ENCODE results near the gene PHLDB2. TPM values are rescaled to one million over a fixed set of nuclear protein-coding genes. Genes with fewer than 3 reads are reported as not detected.

The PHLDB2 gene
- total and polyA plus RNA-seq, 2 of the 8 experiments (the other 6 are each of a cell fraction or from before 2014, with no cell fraction given) = 5.8 to 22.6 TPM

GRCh38 chr3:111863942-111864694 is 5.1 kb downstream of the PHLDB2 start:
- Histone ChIP-seq H3K14ac (ENCODE audit: insufficient read length) (no peak overlapping the region), H4K91ac (replicated peaks; ENCODE audit: insufficient read length, low read length) (no peak overlapping the region), H3K36me3 (ENCODE audit: control insufficient read depth in 2 of 4, insufficient read depth in 4 of 4, low read length in 3 of 4) (no peaks in the 10 kb centered on the region), H3K4me1 (replicated peaks in 1 of 4; ENCODE audit: control insufficient read depth in 3 of 4, insufficient read depth in 4 of 4, low read length in 3 of 4) (peaks cover 0 to 16% (median 7%) of the 10 kb centered on the region in 4 experiments; a peak in 4 of 7 replicates), H3K27me3 (replicated peaks in 1 of 4; ENCODE audit: control insufficient read depth in 3 of 4, extremely low read depth in 1 of 4, insufficient read depth in 3 of 4, low read length in 3 of 4) (peaks cover 0 to 14% (median 8%) of the 10 kb centered on the region in 4 experiments; a peak in 5 of 7 replicates), H3K79me2 (ENCODE audit: control insufficient read depth in 1 of 2, insufficient read depth in 2 of 2, low read length in 2 of 2) (peaks cover 0 to 23% of the 10 kb centered on the region in 2 experiments; a peak in 2 of 4 replicates), H3K4ac (replicated peaks; ENCODE audit: insufficient read length, low read depth, low read length) (no peak overlapping the region), H4K20me1 (replicated peaks in 1 of 2; ENCODE audit: control insufficient read depth in 1 of 2, insufficient read depth in 2 of 2, low read length in 2 of 2) (peaks cover 2 to 3% of the 10 kb centered on the region in 2 experiments), H2BK12ac (ENCODE audit: low read depth, low read length) (no peak overlapping the region), H3K27ac (ENCODE audit: low read depth, low read length) (no peak overlapping the region), H3K18ac (ENCODE audit: extremely low read depth, low read length) (no peak overlapping the region), H3K23ac (ENCODE audit: insufficient read length) (no peak overlapping the region), H2AK5ac (ENCODE audit: low read depth, low read length) (no peak overlapping the region), H3K23me2 (ENCODE audit: low read depth, low read length) (peaks cover 4% of the 10 kb centered on the region; the same call in 1 of the 2 replicates), H2BK120ac (replicated peaks; ENCODE audit: low read depth, low read length) (no peak overlapping the region), H4K5ac (ENCODE audit: insufficient read length, low read depth, low read length) (no peak overlapping the region), H3K4me2 (ENCODE audit: insufficient read depth in 1 of 2, low read depth in 2 of 2, low read length in 2 of 2) (no peak overlapping the region), H3K56ac (replicated peaks; ENCODE audit: insufficient read length, low read depth, low read length) (no peak overlapping the region), H3K79me1 (ENCODE audit: low read depth, low read length) (no peaks in the 10 kb centered on the region), H3K9ac (replicated peaks in 1 of 4; ENCODE audit: extremely low read depth in 1 of 4, low read depth in 3 of 4, low read length in 3 of 4) (no peak overlapping the region), H2BK20ac (ENCODE audit: low read length) (no peak overlapping the region), H4K8ac (ENCODE audit: extremely low read depth, insufficient read depth, low read length) (no peak overlapping the region), H2BK5ac (ENCODE audit: low read depth, low read length) (no peak overlapping the region), H3K4me3 (ENCODE audit: extremely low read depth in 1 of 4, insufficient read depth in 2 of 4, low read depth in 3 of 4, low read length in 4 of 4) (no peak overlapping the region), H2BK15ac (ENCODE audit: low read length) (no peak overlapping the region), H2AFZ (ENCODE audit: low read length) (no peak overlapping the region), H3K9me3 (ENCODE audit: insufficient read depth in 2 of 2, low read depth in 1 of 2, low read length in 1 of 2) (no peaks in the 10 kb centered on the region)
- DNase-seq (ENCODE audit: low read depth in 1 of 2, low spot score in 2 of 2) (no peak), FAIRE-seq (no peak)
- WGBS, 2 experiments (ENCODE audit: extremely low coverage in 1 of 2, insufficient coverage in 1 of 2, insufficient read length in 1 of 2, insufficient replicate concordance in 2 of 2, low coverage in 1 of 2, low lambda C conversion rate in 2 of 2, missing lambda C conversion rate in 1 of 2) = 64% methylated on average over 2 of the region's 2 CpGs; no CpG with 5 or more reads in 1 of the 2 experiments
- CTCF ChIA-PET (ENCODE audit: partially characterized antibody) = interaction anchor here (0.9 to 3.4 kb wide), 6 partner anchors 16 to 148 kb away, joined by 3 to 15 read pairs (median 4); partner anchors contain the start of gene ABHD10
- POLR2A ChIA-PET (ENCODE audit: partially characterized antibody) = no interaction called here
- no peak for TF ChIP-seq USF2 (IDR thresholded peaks at IDR 0.05; ENCODE audit: low read length)
- no peak for TF ChIP-seq KDM1A (IDR thresholded peaks at IDR 0.05; ENCODE audit: borderline replicate concordance, low read length)
- no peak for TF ChIP-seq BRCA1 (IDR thresholded peaks at IDR 0.05; ENCODE audit: low read depth, low read length)
- no peak for TF ChIP-seq TBP (IDR thresholded peaks at IDR 0.05; ENCODE audit: low read depth, low read length)
- TF ChIP-seq SIRT6 (IDR thresholded peaks at IDR 0.05; ENCODE audit: low read length) = no peak
- TF ChIP-seq TEAD4 (IDR thresholded peaks at IDR 0.05; ENCODE audit: low read depth, low read length) = no peak
- no peak for TF ChIP-seq FOSL1 (IDR thresholded peaks at IDR 0.05; ENCODE audit: insufficient read depth, low read depth, low read length)
- TF ChIP-seq SP4 (IDR thresholded peaks at IDR 0.05; ENCODE audit: low read length) = no peak
- no peak for TF ChIP-seq CEBPB (IDR thresholded peaks at IDR 0.05; ENCODE audit: low read depth, low read length)
- TF ChIP-seq ATF3 (IDR thresholded peaks at IDR 0.05; ENCODE audit: insufficient read depth, low read depth, low read length) = no peak

All from H1 (cell line).